ENCODE data around the gene MAST4.

- TF ChIP-seq CTCF (optimal IDR thresholded peaks at IDR 0.05 in 1 of 3, IDR thresholded peaks at IDR 0.05 in 1 of 3, conservative IDR thresholded peaks at IDR 0.05 in 1 of 3; ENCODE audit: extremely low read depth in 1 of 3, insufficient read depth in 2 of 3, low read length in 3 of 3) (no peak), EZH2 (IDR thresholded peaks at IDR 0.05; ENCODE audit: low read length) (no peak)
These were observed 379.9 kb downstream of the MAST4 start for GRCh38 chr5:66976108-66976507.

Measured in keratinocyte (primary cell).